Testis (tissue), 3 donors: Measurements from ENCODE around the gene HLA-DMB. TPM values are rescaled to one million over a fixed set of nuclear protein-coding genes. Genes with fewer than 3 reads are reported as not detected.

Source experiments
- DNase-seq: peaks from one replicate; pipeline ENCODE4 v3.0.0-alpha.2; 2019
- H3K27ac ChIP-seq, 2 donors: fragments of 200-600 bp; sonication (generic); one replicate each; pipeline ENCODE4 v1.5.1; 2019
- H3K27me3 ChIP-seq: fragments of 200-600 bp; sonication (generic); one replicate; pipeline ENCODE4 v1.5.1; 2019
- H3K36me3 ChIP-seq: fragments of 200-600 bp; sonication (generic); one replicate; pipeline ENCODE4 v1.5.1; 2017; ENCODE audit warnings: low read depth; ENCODE audit errors: missing control alignments
- H3K4me1 ChIP-seq: fragments of 200-600 bp; sonication (generic); one replicate; pipeline ENCODE4 v1.5.1; 2019
- H3K4me3 ChIP-seq, 2 donors: fragments of 200-600 bp; sonication (generic); one replicate each; pipeline ENCODE4 v1.5.1; 2017 to 2019
- H3K9me3 ChIP-seq: fragments of 200-600 bp; sonication (generic); one replicate; pipeline ENCODE4 v1.5.1; 2017
- CTCF ChIP-seq, 3 experiments: fragments of 450-650 bp in 2 of 3; fragments of 200-600 bp in 1 of 3; sonication (generic) in 1 of 3; IDR thresholded peaks; one replicate each; pipeline ENCODE4 v1.5.1; 2016 to 2019; ENCODE audit warnings: antibody characterized with exemption in 3 of 3, mild to moderate bottlenecking in 2 of 3, moderate library complexity in 1 of 3
- POLR2A ChIP-seq: fragments of 450-650 bp; IDR thresholded peaks from one replicate; pipeline ENCODE4 v1.6.1; 2017; ENCODE audit warnings: antibody characterized with exemption, mild to moderate bottlenecking, moderate library complexity
- WGBS, 2 donors: methylation state at CpG; one replicate each; pipeline ENCODE4 v1.1.5; 2018; 5-methylcytosine and 5-hydroxymethylcytosine counted together
- intact Hi-C: fragments of 100-400 bp; cut with DNase I; formaldehyde crosslinking; loops from one replicate; pipeline ENCODE4 v1.15.1; 2023; ENCODE audit warnings: low total_unique reads
- polyA plus RNA-seq: library from polyadenylated mRNA; stranded (reverse); fragments of 350-450 nt; fragmentation: Illumina TruSeq; extraction: RNeasy Lipid Tissue Mini Kit (QIAGEN cat#74804); gene quantifications from one replicate; pipeline ENCODE4 v1.2.3, GENCODE V29; 2014; ENCODE audit warnings: low read depth, low replicate concordance; ENCODE audit not compliant: insufficient read depth
- total RNA-seq, 2 donors: library from RNA; depleted of rRNA; stranded (reverse); fragments of >200 nt; gene quantifications; one replicate each; pipeline ENCODE4 v1.2.3, GENCODE V29; 2016

Gene HLA-DMB
- total and polyA plus RNA-seq, 3 donors from 2014 or later = 4.9 to 46.1 (median 6.0) TPM

- TF ChIP-seq POLR2A (no peak), CTCF (IDR thresholded peaks at IDR 0.05) (no peak)
- H3K4me1 ChIP-seq = no peaks in the 10 kb centered on the region
Measured at GRCh38 chr6:32950449-32950848, 9.6 kb upstream of the HLA-DMB start.

GRCh38 chr6:32950010-32950409 is 9.2 kb upstream of the HLA-DMB start:
- Histone ChIP-seq H3K4me1 (no peaks in the 10 kb centered on the region), H3K9me3 (no peaks in the 10 kb centered on the region), H3K4me3 (no peak overlapping the region), H3K27ac (no peak overlapping the region), H3K27me3 (no peaks in the 10 kb centered on the region), H3K36me3 (no peaks in the 10 kb centered on the region)
- intact Hi-C loops = no loop called here
- WGBS, 2 donors = 84 to 85% methylated on average over 3 of the region's 3 CpGs
- DNase-seq = no peak
- TF ChIP-seq CTCF (IDR thresholded peaks at IDR 0.05) = no peak
- TF ChIP-seq POLR2A = no peak

More at GRCh38 chr6:32950449-32950848, 9.6 kb upstream of the HLA-DMB start:
- no peak overlapping the region for H3K4me3 ChIP-seq
- 59 to 70% methylated on average over 8 of the region's 8 CpGs for WGBS, 2 donors
- H3K27me3 ChIP-seq = no peaks in the 10 kb centered on the region
- no peak overlapping the region for H3K27ac ChIP-seq
- DNase-seq = no peak
- intact Hi-C loops = no loop called here
- no peaks in the 10 kb centered on the region for H3K36me3 ChIP-seq
- H3K9me3 ChIP-seq = no peaks in the 10 kb centered on the region

GRCh38 chr6:32949113-32949512 is 8.3 kb upstream of the HLA-DMB start:
- no peak overlapping the region for H3K27ac ChIP-seq
- WGBS, 2 donors = 93 to 94% methylated on average over 3 to 9 of the region's 9 CpGs

GRCh38 chr6:32947552-32948465 is 7.0 kb upstream of the HLA-DMB start:
- no peaks in the 10 kb centered on the region for H3K9me3 ChIP-seq
- intact Hi-C loops = no loop called here
- 55 to 70% methylated on average over 11 of the region's 11 CpGs for WGBS, 2 donors
- no peaks in the 10 kb centered on the region for H3K36me3 ChIP-seq
- H3K27ac ChIP-seq = no peak overlapping the region
- H3K4me3 ChIP-seq = no peak overlapping the region
- peak in 2 of 3 experiments; percentile 30 to 36 for TF ChIP-seq CTCF (IDR thresholded peaks at IDR 0.05)
- no peak for TF ChIP-seq POLR2A
- peak; percentile 60 for DNase-seq
- no peaks in the 10 kb centered on the region for H3K4me1 ChIP-seq
- H3K27me3 ChIP-seq = no peaks in the 10 kb centered on the region

More at GRCh38 chr6:32949113-32949512, 8.3 kb upstream of the HLA-DMB start:
- H3K4me3 ChIP-seq = no peak overlapping the region
- H3K9me3 ChIP-seq = no peaks in the 10 kb centered on the region
- H3K27me3 ChIP-seq = no peaks in the 10 kb centered on the region
- DNase-seq = no peak
- TF ChIP-seq CTCF (IDR thresholded peaks at IDR 0.05) = no peak
- no peak for TF ChIP-seq POLR2A
- intact Hi-C loops = no loop called here
- H3K36me3 ChIP-seq = no peaks in the 10 kb centered on the region
- no peaks in the 10 kb centered on the region for H3K4me1 ChIP-seq
